Epithelial cell of proximal tubule (primary cell): ENCODE results near the gene ADAMTS15. TPM values are rescaled to one million over a fixed set of nuclear protein-coding genes. Genes with fewer than 3 reads are reported as not detected.
A peak's percentile ranks its signal among the peaks of the same experiment; 100 is the strongest.

Source experiments
- DNase-seq: peaks from one replicate; pipeline ENCODE4 v3.0.0-alpha.2; 2011; ENCODE audit warnings: low read depth
- H3K4me3 ChIP-seq: 2 replicates; pipeline ENCODE4 v1.5.1; 2011; ENCODE audit warnings: low read depth, mild to moderate bottlenecking, low read length
- total RNA-seq: library from RNA; depleted of rRNA; stranded (reverse); fragments of >200 nt; gene quantifications from 2 replicates; pipeline ENCODE4 v1.2.3, GENCODE V29; 2015
- TF ChIP-seq, protein P1 (sequence below): conservative IDR thresholded peaks from 2 replicates; pipeline ENCODE4 v1.5.1; 2012; ENCODE audit warnings: low read depth, mild to moderate bottlenecking, low read length

Gene ADAMTS15
- total RNA-seq, 1 donor from 2014 or later, result 0.58 TPM

DNA sequence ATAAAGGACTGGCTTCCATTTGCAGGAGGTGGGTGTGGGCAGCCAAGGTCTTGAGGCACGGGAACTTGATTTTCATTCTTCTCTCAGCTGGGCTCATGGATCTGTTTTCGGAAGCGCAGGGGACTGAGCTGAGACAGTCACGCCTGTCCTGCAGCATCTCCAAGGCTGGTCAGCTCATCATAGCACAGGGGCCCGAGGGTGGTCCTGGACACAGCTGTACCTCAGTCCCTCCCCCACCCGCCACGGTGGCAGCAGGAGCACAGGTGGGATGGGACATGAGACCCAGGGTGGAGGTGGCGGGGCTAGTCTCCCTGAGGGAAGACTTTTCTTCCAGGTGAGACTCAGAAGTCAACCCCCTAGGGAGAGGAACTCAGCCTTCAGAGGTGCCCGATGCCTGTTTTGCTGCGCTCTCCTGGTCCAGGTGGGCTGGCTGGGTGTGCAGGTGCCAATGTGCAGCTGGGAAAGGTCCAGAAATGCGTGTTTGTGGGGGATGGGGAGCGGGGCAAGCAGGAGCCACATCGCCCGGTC, 23.8 kb upstream of the ADAMTS15 start:
- TF ChIP-seq, protein P1, sequence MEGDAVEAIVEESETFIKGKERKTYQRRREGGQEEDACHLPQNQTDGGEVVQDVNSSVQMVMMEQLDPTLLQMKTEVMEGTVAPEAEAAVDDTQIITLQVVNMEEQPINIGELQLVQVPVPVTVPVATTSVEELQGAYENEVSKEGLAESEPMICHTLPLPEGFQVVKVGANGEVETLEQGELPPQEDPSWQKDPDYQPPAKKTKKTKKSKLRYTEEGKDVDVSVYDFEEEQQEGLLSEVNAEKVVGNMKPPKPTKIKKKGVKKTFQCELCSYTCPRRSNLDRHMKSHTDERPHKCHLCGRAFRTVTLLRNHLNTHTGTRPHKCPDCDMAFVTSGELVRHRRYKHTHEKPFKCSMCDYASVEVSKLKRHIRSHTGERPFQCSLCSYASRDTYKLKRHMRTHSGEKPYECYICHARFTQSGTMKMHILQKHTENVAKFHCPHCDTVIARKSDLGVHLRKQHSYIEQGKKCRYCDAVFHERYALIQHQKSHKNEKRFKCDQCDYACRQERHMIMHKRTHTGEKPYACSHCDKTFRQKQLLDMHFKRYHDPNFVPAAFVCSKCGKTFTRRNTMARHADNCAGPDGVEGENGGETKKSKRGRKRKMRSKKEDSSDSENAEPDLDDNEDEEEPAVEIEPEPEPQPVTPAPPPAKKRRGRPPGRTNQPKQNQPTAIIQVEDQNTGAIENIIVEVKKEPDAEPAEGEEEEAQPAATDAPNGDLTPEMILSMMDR, result no peak
- no peak for DNase-seq
- H3K4me3 ChIP-seq, result no peak overlapping the region

DNA sequence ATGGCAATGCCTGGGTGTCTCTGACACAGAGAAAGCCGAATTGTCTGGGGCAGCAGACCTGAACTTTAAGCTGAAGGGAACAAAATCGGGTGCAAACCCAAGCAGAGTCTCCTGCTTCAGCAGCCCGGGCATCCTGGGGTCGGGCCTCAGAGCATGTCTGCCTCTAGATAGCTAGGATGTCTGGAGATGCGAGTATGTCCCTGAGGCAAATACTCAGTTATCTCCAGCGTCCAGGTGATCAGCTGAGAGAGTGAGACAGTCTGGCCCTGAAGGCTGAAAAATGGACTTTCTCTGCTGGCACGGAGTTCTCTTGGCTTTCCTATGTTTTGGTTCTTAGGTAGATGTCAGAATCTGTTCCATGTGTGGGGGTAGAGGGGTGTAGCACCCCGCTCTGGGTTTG, 23.3 kb upstream of the ADAMTS15 start:
- TF ChIP-seq, protein P1, result no peak
- no peak for DNase-seq
- no peak overlapping the region for H3K4me3 ChIP-seq

GRCh38 chr11:130426223-130426836, 22.1 kb upstream of the ADAMTS15 start:
- TF ChIP-seq, protein P1, result no peak
- no peak for DNase-seq
- no peak overlapping the region for H3K4me3 ChIP-seq

- TF ChIP-seq, protein P1, result no peak
- H3K4me3 ChIP-seq, result no peak overlapping the region
- no peak for DNase-seq
Measured at GRCh38 chr11:130426837-130427341, 21.6 kb upstream of the ADAMTS15 start.

DNA sequence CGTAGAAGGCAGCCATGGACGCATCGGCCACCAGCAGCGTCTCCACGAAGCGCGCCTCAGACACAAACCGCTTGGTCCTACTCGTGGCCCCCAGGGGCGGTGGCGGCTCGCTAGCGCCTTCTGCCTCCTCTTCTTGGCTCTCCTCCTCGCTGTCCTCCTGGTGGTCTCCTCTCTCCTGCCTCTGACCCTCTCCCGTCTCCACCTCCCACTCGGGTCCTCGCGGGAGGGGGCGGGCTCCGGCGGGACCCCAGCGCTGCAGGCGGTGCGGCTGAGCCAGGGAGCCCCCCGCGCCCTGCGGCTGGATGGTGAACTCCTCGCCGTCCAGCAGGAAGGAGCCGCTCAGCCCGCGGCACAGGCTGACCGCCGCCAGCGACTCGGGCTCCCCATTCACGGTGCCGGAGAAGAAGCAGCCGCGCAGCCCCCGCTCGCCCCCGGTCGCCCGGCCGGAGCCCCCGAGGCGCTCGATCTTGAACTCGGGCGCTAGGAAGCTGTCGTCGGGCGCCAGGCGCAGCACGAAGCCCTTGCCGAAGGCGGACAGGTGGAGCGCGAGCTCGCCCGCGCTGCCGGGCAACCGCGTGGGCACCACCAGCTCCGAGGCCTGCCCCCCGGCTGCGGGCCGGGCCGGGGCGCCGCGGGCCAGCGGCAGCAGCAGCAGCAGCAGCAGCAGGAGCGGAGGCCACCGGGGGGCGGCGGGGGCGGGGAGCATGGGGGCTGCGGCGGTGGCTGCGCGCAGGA, 20.7 kb upstream of the ADAMTS15 start:
- TF ChIP-seq, protein P1, result no peak
- H3K4me3 ChIP-seq, result peak overlapping the region; percentile 5
- DNase-seq, result no peak

- TF ChIP-seq, protein P1, result no peak
- no peak for DNase-seq
- peak within 1 kb of the TSS; percentile 5 for H3K4me3 ChIP-seq
Measured at GRCh38 chr11:130428316-130429119, 19.9 kb upstream of the ADAMTS15 start, which contains the start of gene ADAMTS8. Gene ADAMTS8, minus strand, starts transcription at chr11:130428609. Its CDS starts 323 bp downstream, at chr11:130428286.
